HG02610 (cell line): ENCODE measurements around the gene C3.

ENCODE experiments used
- ATAC-seq: cut with Tn5 transposase; IDR thresholded peaks from one replicate; pipeline ENCODE4 v1.9.1; 2021; ENCODE audit warnings: mild to moderate bottlenecking, moderate library complexity; ENCODE audit not compliant: unreplicated experiment

The C3 gene

DNA sequence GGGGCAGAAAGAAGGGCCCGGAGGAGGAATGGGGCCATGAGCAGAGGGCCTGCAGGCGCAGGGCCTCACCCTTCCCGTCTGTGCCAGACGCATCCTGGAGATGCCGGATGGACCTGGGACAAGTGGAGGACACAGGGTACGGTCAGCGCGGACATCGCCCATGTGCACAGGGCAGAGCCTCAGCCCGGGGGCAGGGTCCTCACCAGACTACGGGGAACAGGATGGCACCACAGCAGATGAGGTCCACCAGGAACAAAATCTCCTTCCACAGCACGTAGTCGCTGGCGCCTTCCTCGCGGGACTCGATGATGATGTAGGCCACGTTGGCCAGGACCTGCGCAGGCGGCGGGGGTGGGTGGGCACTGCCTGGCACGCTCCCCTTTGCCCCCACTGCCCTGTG, 11.4 kb upstream of the C3 start:
- no peak for ATAC-seq

DNA sequence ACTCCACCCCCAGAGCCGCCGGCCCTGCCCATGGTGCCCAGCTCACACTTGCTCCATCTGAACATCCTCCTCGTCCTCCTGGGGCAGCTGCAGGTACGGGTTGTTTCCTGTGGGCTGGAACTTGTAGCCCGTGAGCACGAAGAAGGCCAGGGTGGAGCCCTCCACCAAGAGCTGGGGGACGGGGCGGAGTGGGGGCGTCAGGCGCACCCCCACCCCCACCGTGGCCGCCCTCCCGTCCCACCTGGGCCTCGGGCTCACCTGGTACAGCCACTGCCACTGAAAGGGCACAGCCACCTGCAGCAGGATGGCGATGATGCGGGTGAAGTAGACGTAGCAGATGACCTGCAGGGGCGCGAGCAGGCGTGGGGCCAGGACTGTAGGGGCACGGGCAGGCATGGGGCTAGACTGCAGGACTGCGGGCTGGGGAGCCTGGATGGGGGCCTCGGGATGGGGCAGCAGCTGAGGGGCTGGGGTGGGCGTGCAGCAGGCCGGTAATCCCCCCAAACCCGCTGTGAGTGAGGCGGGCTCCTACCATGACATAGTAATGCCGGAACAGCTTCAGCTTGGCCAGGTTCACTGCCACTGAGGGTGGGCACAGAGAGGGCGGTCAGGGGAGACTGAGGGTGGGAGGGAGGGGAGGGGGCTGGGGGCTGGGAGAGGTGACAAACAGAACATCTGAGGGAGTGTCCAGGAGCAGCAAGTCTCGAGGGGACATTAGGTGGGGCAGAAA, 10.7 kb upstream of the C3 start:
- no peak for ATAC-seq

DNA sequence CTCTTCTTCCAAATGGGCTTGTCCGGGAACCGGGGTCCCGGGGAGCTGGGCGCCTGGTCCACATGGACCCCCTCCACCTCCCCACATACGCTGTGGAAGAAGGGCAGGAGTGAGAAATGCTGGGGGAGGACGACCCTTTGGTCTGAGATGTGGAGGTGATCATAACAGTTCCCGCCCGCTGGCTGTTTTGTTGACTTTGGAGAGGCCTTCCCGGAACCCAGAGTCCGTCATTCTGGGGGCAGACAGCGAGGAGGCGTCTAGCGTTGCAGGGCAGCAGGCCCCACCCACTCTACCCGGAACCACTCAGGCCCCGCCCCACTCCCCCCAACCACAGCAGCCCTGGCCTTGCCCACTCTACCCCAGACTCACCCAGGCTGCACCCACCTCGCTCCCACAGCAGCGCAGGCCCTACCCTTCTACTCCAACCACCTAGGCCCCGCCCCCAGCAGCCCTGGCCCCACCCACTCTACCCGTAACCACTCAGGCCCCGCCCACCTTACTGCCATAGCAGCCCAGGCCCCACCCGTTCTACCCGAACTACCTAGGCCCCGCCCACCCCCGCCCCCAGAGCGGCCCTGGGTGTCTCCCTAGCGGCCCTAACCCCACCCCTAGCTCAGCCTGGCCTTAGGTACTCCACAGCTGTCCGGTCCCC, 9.8 kb upstream of the C3 start:
- no peak for ATAC-seq

- no peak for ATAC-seq
Measured at GRCh38 chr19:6729573-6730152, 9.2 kb upstream of the C3 start.

DNA sequence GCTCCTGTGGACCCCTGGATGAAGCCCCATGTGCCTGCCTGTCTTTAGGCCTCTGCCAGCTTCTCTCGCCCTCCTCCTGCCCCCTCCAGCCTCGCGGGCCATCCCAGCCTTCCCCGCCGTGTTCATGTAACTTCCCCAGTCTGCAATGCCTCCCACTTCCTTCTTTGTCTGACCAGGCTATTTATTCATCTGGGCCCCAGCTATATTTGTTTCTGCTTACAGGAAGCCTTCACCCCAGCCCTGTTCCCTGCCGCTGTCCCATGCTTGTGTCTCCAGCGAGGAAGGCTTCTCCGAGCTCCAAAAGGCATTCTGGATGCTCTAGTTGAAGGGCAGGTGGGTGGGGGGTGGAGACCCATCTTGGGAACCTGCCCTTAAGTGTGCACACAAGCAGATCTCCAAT, 7.9 kb upstream of the C3 start:
- ATAC-seq = no peak

- no peak for ATAC-seq
Measured at GRCh38 chr19:6725513-6726231, 5.2 kb upstream of the C3 start.

GRCh38 chr19:6724631-6725492, 4.4 kb upstream of the C3 start:
- ATAC-seq = no peak

GRCh38 chr19:6723738-6724137, 3.3 kb upstream of the C3 start:
- no peak for ATAC-seq

- ATAC-seq = no peak
Measured at GRCh38 chr19:6723108-6723618, 2.7 kb upstream of the C3 start.

GRCh38 chr19:6721773-6722172, 1.3 kb upstream of the C3 start:
- ATAC-seq = no peak

- ATAC-seq = no peak
Measured at GRCh38 chr19:6721138-6721474, 656 bp upstream of the C3 start.

- ATAC-seq = no peak
Measured at GRCh38 chr19:6719992-6720368, 470 bp downstream of the C3 start.

GRCh38 chr19:6719540-6719861, 949 bp downstream of the C3 start:
- ATAC-seq = no peak

DNA sequence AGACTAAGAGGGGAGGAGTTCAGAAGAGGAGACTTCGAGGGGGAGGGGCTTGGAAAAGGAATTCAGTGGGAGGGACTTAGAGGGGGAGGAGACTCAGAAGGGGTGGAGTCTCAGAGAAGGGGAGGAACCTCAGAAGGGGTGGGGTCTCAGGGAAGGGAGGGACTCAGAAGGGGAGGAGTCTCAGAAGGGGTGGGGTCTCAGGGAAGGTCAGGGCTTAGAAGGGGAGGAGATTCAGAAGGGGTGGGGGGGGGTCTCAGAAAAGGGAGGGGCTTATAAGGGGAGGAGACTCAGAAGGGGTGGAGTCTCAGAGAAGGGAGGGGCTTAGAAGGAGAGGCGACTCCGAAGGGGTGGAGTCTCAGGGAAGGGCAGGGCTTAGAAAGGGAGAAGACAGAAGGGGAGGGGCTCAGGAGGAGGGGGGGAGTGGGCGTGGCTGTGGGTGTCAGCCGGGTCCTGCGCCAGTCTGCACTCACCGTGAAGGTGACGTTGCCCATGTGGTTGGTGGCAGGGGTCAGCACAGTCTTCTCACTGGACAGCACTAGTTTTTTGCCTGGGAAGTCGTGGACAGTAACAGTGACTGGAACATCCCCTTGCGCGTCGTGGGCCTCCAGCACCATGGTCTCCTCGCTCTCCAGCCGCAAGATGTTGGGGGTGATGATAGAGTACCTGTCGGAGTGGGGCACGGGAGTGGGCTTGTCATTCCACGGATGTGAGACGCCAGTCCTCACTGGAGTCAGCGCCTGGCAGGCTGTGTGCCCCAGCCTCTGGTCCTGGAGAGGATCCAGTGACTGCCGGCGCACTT, 1.5 kb downstream of the C3 start:
- no peak for ATAC-seq

DNA sequence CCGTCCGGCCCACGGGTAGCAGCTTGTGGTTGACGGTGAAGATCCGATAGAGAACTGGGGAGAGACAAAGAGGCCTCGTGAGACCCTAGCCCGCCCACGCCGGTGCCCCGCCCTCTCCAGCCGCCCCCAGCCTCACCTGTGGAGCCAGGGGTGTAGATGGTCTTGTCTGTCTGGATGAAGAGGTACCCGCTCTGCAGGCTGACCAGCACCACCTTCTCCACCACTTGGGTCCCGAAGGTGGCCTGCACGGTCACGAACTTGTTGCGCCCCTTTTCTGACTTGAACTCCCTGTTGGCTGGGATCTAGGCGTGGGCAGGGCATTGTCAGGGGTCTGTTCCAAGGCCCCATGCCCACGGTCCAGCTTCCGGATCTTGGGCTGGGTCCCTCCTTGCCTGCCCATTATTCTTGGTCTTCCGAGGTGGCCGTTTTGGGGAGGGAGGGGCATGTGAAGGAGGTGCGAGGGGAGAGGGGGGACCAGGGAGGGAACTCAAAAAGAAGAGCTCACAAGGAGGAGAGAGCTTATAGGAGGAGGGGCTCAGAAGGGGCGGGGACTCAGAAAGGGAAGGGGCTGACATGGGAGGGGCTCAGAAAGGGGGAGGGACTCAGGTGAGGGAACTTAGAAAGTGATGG, 2.2 kb downstream of the C3 start:
- no peak for ATAC-seq

GRCh38 chr19:6717441-6717971, 2.9 kb downstream of the C3 start:
- ATAC-seq = no peak

DNA sequence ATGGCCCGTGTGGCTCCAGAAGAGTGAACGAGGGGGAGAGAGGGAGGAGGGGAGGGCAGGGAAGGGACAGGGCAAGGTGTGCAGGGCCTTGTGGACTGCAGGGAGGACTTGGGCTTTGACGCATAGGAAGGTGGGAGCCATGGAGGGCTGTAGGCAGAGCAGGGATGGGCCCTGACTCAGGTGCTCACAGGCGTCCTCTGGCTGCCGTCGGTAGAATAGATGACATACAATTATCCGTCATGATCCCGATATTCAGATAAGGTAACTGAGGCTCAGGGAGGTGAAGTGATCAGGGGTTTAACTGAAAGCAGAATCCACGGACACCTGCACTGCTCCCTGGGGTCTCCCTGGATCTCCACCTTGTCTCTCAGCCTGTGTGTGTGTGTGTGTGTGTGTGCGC, 3.4 kb downstream of the C3 start:
- no peak for ATAC-seq

GRCh38 chr19:6716610-6716970, 3.9 kb downstream of the C3 start:
- no peak for ATAC-seq

GRCh38 chr19:6714749-6715555, 5.5 kb downstream of the C3 start:
- ATAC-seq = no peak
